GM18507 (cell line): ENCODE results near the gene RFLNA.
"Not testable (repeated sequence)": the region's sequence is repeated elsewhere in the genome, so short reads cannot be mapped to it uniquely, and the experiment has no call there.

Experiments
- DNase-seq: peaks from one replicate; pipeline ENCODE4 v3.0.0; 2011; ENCODE audit warnings: low read depth; ENCODE audit not compliant: insufficient read length; ENCODE audit errors: extremely low spot score
- FAIRE-seq: peaks from 2 replicates; lab custom pipeline; 2011; peaks lifted over from hg19 to GRCh38; lab: Jason Lieb, UNC

Gene RFLNA

DNA sequence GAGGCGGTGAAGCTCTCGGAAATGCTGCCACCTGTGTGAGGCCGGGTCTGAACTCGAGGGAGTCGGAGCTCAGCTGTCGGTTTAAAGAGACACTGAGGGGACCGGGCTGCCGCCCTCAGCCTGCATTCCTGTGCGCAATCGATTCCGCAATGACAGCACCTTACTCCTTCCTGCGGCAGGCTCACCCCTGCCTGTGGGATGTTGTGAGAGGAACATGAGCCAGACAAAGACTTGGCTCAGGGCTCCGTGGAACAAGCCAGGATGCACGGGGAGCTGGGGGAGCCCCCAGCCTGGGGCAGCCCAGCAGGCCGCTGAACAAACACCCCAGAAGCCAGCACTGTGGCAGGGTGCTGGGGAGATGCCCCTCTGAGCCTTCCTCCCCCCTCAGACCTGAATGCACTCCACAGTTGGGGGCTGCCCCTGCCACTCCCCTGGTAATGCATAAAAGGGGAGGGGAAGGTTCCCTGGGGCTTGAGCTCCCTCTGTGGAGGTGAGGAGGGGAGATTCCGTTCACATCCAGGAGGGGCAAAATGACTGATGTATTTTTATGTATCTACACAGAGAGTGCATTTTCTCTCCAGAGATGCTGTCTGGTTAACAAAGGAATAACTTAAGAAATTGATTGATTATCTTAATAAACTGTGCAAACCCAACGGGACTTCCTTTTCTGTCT lies 20.6 kb downstream of the RFLNA start:
- no peak for FAIRE-seq

DNA sequence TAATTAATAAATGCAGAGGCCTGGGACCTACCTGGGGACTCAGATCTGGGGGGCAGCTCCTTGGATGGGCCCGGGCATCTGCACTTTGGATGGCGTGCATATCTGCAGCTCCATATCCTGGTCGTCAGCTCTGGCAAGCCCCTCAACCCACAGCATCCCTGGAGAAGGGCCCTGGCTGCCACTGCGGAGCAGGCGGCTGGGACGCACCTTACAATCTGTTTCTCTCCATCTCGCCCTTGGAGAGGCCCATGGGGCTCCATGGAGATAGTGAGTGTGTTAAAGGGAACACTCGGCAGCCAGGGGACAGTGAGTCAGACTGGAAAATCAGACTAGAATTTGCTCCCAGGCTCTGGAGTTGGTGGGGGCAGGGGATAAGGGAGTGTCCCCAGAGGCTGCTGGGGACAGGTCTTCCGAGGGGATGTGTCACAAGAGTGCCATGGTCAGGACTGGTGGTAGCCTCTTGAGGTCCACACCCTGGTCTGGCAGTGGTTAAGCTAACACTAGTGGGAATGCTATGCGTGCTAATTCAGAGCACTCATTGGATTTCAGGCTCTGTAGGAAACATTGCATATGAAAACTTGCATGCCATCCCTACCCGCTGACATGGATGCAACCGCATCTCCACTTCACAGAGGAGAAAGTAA lies 21.5 kb downstream of the RFLNA start:
- FAIRE-seq: no peak
- DNase-seq: no peak

More for the DNA sequence above, 20.6 kb downstream of the RFLNA start:
- DNase-seq: no peak

DNA sequence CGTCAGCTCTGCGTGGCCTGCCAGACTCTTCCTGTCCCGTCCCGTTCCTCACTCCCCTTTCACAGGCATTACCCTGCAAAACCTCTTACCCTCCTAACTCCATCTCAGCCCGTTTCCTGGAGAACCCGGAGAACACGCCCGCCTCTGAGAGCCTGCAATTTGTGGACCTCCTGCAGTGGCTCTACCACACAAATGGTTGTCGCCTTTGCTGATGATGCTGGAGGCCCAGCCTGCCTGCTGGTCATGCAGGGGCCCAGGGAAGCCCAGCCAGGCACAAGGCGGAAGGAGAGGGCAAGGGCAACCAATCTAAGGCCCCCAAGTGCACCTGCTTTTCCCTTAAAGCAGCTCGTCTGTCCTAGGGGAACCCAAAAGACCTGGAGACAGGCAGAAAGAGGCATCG lies 22.5 kb downstream of the RFLNA start:
- FAIRE-seq (no peak), DNase-seq (no peak)

DNA sequence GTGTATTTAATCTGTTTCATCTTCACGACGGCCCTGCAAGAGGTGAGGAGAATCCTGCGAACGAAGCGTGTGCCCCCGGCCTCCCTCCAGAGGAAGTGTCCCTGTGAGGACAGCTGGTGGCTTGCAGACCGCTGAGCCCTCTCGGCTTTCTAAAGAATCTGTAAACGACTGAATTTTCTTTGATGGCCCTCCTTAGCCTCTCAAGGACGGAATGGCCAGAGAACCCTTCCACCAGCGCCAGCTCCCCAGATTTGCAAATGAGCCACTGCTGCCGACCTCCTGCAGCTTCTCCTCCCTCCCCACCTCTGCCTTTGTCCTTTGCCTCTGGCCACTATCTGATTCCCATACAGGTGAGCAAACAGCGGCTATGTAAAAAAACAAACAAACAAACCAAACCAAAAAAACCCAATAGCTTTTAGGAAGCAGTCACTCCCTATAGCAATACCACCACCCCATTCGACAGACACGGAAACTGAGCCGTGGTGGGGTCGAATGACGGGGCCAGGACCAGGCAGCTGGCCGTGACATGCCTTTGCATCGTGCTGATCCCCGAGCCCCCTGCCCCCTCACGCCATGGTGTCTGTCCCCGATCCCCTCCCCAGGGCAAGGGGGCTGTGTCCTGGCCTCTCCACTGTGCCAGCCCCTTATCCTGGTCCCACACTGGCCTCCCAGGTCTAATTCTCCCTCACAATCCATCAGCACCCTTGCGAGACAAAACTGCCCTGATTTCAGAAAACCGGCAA lies 23.6 kb downstream of the RFLNA start:
- DNase-seq (no peak), FAIRE-seq (no peak)

DNA sequence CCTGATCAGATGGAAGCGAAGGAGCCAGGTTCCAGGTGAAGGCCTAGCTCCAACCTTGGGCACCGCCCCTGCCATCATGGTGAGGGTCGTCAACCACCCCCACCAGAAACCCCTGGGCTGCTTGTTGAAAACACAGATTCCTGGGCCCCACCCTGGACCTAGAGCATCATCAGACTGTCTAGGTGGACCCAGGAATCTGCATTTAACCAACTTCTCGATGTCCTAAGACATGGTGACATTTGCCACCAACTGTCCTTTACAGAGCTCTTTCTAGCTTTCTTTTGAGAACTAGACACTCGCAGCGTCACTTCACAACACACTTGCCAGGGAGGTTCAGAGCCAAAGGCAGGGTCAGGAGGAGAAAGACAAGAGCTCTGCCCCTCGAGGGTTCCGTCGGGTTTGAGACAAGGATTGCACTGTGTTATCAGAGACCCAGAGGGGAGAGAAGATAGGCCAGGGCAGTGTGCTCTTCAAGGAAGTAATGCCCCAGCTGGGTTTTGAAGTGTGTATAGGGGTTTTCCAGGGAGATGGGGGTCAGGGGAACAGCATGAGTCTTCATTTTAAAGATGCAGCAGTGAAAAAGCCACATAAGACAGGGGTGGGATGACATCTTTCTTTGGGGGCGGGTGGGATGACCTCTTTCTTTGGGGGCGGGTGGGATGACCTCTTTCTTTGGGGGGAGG lies 24.6 kb downstream of the RFLNA start:
- DNase-seq (no peak), FAIRE-seq (no peak)

DNA sequence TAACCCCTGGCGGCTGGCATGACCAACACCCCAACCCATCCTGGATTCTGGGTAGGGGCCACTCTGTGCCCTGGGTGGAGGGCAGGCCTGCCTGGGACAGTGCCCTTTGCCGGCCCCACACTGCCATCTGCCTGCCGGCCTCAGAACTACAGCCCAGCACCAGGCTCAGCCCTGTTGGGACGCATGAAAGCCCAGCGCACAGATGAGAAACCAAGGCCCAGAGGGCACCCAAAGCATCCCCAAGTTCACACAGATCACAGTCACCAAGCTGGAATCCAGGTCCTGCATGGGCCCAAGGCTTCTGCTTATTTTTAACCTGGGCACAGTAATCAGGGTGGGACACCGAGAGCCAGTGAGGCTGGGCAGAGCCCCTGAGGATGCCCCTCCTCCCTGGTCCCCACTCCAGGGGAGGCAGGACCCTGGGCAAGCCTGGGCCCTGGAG lies 26.2 kb downstream of the RFLNA start:
- FAIRE-seq (peak; percentile 86), DNase-seq (peak; percentile 60)

DNA sequence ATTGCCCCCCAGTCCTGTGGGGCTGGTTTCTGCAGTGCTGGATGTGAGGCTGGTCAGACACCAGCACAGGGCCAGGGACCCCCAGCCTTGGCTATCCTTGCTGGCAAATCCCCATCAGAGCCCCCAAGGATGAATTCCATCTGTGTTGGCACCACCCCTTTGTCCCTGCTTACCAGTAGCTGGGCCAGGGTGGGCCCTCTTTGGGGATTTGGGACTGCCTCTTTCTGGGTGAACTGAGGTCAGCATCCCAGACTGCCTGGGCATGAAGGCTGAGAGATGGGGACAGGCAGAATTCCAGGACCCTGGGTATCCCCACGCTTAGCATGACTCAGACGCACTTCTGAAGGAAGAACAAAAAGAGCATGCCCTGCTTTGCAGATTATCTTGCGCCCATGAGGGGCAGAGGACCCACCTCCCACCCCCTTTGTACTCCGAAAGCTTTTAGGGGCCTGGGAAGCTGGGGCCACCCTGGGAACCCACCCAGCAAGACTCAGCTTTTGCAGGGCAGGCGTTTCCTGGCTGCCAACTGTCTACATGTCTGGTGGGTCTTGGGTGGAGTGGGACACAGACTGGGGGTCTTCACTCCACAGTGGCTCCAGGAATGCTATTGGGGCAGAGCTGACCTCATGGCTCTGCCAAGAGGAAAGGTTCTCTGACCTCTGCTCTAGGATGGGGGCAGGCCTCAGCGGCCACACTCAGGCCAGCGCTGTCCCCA lies 26.8 kb downstream of the RFLNA start:
- FAIRE-seq: no peak

DNA sequence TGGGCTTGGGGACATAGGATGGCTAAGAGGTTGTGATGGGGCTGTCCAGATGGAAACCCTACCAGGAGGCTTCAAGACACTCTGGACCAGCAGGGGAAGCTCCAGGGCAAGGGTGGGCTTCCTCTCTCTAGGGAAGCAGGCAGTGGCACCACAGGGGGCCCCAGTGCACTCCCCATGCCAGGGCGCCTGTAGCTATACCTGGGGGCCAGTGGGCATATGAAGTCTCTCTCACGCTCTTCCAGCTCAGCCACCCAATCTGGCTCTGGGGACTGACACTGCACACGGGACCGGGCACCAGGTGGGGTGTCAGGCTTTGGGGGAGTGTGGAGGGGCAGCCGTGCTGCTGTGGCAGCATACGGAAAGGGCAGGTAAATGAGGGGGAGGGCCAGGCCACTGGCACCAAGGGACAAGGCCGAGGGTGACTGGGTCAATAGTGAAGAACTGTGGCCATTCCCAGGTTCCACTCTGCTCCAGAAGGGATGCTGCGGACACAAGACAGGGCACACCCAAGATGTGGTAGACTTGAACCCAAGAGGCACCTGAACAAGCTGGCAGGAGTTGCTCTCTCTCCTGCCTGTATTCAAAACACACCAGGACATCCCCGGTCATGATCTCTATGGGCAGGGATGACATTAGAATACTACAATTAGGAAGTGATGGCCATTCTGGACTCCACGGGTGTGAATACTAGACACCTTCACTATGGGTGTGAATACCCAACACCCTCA lies 27.5 kb downstream of the RFLNA start:
- FAIRE-seq (no peak), DNase-seq (no peak)

More for the DNA sequence above, 26.8 kb downstream of the RFLNA start:
- DNase-seq: no peak

DNA sequence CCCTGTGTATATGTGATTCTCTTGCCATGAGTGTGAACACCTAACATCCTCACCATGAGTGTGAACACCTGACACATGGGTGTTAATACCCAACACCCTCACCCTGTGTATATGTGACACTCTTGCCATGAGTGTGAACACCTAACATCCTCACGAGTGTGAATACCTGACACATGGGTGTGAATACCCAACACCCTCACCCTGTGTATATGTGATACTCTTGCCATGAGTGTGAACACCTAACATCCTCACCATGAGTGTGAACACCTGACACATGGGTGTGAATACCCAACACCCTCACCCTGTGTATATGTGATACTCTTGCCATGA lies 28.1 kb downstream of the RFLNA start:
- DNase-seq, FAIRE-seq: not testable (repeated sequence)

DNA sequence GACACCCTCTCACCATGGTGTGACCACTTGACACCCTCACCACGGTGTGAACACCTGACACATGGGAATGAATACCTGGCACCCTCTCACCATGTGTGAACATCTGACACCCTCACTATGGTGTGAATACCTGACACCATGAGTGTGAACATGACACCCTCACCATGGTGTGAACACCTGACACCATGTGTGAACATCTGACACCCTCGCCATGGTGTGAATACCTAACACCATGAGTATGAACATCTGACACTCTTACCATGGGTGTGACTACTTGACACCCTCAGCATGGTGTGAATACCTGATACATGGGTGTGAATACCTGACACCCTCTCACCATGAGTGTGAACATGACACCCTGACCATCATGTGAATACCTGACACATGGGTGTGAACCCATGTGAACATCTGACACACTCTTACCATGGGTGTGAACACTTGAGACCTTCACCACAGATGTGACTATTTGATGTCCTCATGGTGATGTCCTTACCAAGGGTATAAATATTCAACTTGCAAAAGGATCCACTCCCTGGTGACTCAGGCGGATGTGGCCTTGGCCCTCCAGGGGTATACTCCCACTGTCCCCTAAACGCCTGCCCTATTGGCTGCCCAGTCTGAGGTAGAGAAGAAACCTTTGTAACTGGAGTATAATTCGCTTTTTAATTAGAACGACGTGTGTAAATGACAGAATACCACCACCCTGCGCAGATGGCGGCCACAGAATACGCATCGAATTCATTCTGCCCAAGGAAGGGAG lies 29.1 kb downstream of the RFLNA start:
- FAIRE-seq (no peak), DNase-seq (no peak)

DNA sequence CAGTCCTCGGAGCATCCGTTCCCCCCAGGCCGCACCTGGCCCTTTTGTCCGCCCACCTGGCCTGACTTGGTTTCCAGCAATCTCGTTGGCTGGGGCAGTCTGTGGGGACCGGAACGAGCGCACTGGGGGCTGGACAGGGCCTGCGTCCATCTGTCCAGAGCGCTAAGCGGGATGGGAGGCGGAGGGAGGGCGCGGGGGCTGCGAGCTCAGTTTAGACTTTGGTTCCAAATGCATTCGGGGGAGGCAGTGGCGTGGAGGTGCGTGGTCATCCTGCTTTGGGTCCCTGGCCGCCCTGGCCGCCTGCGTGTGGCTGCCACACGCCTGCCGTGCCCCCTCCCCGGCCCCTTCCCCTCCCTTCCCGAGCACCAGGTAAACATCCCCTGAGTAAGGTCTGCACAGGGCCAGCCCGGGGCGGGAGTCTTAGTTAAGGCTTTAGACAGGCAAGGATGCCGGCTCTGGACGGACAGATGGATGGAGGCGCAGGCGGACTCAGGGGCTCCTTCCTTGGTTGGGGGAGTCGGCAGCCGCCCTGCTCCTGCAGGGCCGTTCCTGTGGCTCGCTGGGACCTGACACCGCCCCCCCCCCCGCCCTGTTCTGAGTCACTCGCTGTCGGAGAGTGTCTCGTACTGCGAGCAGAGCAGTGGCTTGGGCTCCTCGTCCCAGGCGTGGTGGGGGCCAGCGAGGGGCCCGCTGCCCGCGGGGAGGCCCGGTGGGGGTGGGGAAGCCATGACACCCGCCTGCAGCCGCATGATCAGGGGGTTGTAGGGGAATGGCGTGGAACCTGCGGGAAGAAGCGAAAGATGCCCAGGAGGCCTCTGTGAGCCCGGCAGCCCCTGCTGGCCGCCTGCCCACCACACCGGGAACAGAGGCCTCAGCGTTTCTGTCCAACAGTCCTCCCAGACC lies 30.2 kb downstream of the RFLNA start:
- no peak for DNase-seq
- no peak for FAIRE-seq

DNA sequence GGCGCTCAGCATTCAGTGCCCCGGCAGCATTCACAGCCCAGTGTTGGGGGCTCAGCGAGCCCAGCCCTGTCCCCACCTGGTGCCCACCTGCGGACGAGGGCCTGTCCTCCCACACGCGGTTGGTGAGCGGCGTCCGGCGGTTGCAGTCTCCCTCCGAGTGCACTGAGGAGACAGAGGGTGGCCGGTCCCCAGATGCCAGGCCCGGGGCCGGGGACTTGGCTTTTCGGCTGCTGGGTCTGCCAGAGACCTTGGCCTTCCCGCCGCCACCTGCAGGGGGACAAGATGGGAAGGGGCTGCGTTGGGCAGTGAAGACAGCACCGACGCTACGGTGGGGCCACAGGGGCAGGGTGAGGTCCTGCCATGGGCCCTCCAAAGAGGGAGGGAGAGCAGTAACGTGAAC lies 31.2 kb downstream of the RFLNA start:
- no peak for DNase-seq
- no peak for FAIRE-seq

DNA sequence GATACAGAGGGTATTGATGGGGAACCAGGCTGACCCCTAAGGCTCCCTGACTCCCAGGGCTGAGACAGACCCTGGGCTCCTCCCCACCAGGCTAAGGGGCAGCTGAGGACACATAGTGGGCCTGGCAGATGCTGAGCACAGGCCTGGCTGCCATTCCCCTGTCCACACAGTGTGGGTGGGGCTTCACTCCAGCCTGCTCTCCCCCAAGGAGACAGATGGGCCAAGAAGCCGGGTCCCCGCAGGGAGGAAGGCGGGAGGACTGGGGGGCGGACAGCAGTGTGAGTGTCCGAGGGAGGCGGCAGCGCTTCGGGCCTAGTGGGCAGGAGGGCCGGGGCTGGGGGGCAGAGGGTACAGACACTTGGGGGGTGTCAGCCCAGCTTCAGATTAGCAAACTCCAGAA lies 32.0 kb downstream of the RFLNA start:
- DNase-seq (no peak), FAIRE-seq (no peak)

DNA sequence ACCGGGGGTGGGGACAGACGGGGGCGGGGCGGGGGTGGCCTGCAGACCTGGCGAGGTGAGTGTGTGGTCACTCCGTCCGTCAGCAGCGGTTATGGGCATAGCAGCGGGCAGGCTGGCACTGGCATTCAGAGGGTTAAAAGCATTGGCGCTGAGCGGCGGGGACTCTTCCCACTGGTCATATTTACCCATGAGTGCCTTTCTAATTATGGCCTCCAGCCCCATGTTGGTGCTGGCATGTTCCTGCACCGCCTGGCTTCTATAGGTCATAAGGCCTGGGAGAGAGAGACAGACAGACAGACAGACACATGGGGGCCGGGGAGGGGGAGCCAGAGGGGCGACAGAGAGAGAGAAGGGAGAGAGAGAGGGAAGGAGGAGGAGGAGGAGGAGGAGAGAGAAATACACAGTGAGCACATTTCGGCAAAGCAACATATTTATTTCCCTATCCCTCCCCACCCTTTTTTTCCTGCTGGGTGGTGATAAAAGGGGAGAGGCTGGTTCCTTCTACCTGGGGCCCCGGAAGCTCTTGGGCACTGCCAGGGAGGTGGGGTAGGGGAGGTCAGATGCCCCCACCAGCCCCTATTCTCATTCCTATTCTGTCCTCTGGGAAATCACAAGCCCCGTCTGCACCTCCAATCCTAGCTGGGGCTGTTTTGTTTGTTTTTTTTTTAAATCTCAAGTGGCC lies 32.6 kb downstream of the RFLNA start:
- DNase-seq: no peak
- no peak for FAIRE-seq

DNA sequence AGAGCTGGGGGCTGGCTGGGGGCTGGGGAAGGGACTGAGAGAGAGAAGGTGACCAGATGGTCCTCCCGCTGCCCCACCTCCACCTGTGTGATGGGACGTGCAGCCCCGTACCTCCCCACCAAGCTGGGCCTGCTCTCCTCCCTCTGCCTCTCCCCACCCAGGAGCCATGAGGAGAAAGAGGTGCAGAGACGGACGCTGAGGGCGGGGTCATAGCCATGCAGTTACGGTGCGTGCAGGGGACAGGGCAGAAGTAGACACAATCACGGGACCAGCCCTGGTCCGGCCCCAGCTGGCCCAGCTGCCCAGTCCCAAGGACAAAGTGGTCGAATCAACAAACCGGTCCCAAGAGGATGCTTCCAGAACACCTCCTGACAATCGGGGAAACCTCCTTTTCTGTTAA lies 33.2 kb downstream of the RFLNA start:
- FAIRE-seq (no peak), DNase-seq (no peak)

DNA sequence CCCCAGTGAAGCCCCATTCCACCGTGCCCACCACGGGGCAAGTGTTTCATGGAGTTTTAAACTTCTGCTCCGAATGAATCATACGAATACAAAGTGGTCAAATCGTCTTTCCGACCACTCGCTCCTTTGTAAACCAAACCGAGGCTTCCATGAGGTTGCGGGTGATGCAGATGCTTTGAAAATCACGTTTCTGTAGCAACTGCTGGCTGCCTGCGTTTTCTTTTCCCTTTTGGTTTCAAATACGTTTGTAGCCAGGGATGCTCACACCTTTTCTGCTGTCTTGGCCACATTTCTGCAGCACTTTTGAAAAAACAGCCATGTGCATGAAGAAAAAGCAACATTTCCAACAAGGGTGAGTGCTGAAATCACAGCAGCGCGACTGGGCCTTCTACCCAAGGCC lies 33.7 kb downstream of the RFLNA start:
- FAIRE-seq: no peak
- DNase-seq: no peak
